Measurements from ENCODE around the gene RPL10A.
"Not testable (repeated sequence)": the region's sequence is repeated elsewhere in the genome, so short reads cannot be mapped to it uniquely, and the experiment has no call there.

Gene RPL10A

GRCh38 chr6:35512006-35512405 is 43.8 kb downstream of the RPL10A start:
- Histone ChIP-seq H3K9ac (ENCODE audit: low read depth, low read length, poor library complexity, severe bottlenecking) (no peak overlapping the region), H3F3A (ENCODE audit: low read depth) (no peaks in the 10 kb centered on the region), H3K4me3 (ENCODE audit: low read length, poor library complexity, severe bottlenecking) (no peak overlapping the region), H3K9me3 (ENCODE audit: insufficient read depth, low read depth, low read length) (no peaks in the 10 kb centered on the region), H2AFZ (ENCODE audit: low read length) (no peak overlapping the region), H3K27me3 (ENCODE audit: insufficient read depth, low read length, poor library complexity, severe bottlenecking) (no peaks in the 10 kb centered on the region), H3K79me2 (ENCODE audit: insufficient read depth, low read length) (no peaks in the 10 kb centered on the region), H3K4me2 (ENCODE audit: low read depth, low read length, poor library complexity, severe bottlenecking) (no peak overlapping the region), H3K9me2 (replicated peaks; ENCODE audit: low read depth, low read length) (no peaks in the 10 kb centered on the region), H3K36me3 (ENCODE audit: insufficient read depth, low read length) (no peaks in the 10 kb centered on the region), H4K20me1 (ENCODE audit: insufficient read depth, low read length, poor library complexity, severe bottlenecking) (no peaks in the 10 kb centered on the region), H3K4me1 (ENCODE audit: insufficient read depth, low read length, poor library complexity, severe bottlenecking) (no peaks in the 10 kb centered on the region)
- no peak for TF ChIP-seq EZH2phosphoT487 (IDR thresholded peaks at IDR 0.05; ENCODE audit: borderline replicate concordance)
- TF ChIP-seq, protein P1, sequence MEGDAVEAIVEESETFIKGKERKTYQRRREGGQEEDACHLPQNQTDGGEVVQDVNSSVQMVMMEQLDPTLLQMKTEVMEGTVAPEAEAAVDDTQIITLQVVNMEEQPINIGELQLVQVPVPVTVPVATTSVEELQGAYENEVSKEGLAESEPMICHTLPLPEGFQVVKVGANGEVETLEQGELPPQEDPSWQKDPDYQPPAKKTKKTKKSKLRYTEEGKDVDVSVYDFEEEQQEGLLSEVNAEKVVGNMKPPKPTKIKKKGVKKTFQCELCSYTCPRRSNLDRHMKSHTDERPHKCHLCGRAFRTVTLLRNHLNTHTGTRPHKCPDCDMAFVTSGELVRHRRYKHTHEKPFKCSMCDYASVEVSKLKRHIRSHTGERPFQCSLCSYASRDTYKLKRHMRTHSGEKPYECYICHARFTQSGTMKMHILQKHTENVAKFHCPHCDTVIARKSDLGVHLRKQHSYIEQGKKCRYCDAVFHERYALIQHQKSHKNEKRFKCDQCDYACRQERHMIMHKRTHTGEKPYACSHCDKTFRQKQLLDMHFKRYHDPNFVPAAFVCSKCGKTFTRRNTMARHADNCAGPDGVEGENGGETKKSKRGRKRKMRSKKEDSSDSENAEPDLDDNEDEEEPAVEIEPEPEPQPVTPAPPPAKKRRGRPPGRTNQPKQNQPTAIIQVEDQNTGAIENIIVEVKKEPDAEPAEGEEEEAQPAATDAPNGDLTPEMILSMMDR (conservative IDR thresholded peaks at IDR 0.05; ENCODE audit: low read length), result no peak

- Histone ChIP-seq H3K79me2 (ENCODE audit: insufficient read depth, low read length) (no peaks in the 10 kb centered on the region), H3F3A (ENCODE audit: low read depth) (no peaks in the 10 kb centered on the region), H3K36me3 (ENCODE audit: insufficient read depth, low read length) (no peaks in the 10 kb centered on the region), H2AFZ (ENCODE audit: low read length) (no peak within 1 kb of the TSS), H3K4me2 (ENCODE audit: low read depth, low read length, poor library complexity, severe bottlenecking) (no peak within 1 kb of the TSS), H3K9me3 (ENCODE audit: insufficient read depth, low read depth, low read length) (no peaks in the 10 kb centered on the region), H3K4me3 (ENCODE audit: low read length, poor library complexity, severe bottlenecking) (no peak within 1 kb of the TSS), H3K27me3 (ENCODE audit: insufficient read depth, low read length, poor library complexity, severe bottlenecking) (no peaks in the 10 kb centered on the region), H3K9me2 (replicated peaks; ENCODE audit: low read depth, low read length) (no peaks in the 10 kb centered on the region), H3K4me1 (ENCODE audit: insufficient read depth, low read length, poor library complexity, severe bottlenecking) (no peaks in the 10 kb centered on the region), H3K9ac (ENCODE audit: low read depth, low read length, poor library complexity, severe bottlenecking) (no peak within 1 kb of the TSS), H4K20me1 (ENCODE audit: insufficient read depth, low read length, poor library complexity, severe bottlenecking) (no peaks in the 10 kb centered on the region)
- TF ChIP-seq EZH2phosphoT487 (IDR thresholded peaks at IDR 0.05; ENCODE audit: borderline replicate concordance), result no peak
- TF ChIP-seq, protein P1 (conservative IDR thresholded peaks at IDR 0.05; ENCODE audit: low read length), result no peak
Observed at GRCh38 chr6:35512740-35513139, 44.5 kb downstream of the RPL10A start, which contains the start of gene TULP1. TSS of gene TULP1 (minus strand) at chr6:35512896. CDS start at chr6:35512858, 38 bp downstream.

DNA sequence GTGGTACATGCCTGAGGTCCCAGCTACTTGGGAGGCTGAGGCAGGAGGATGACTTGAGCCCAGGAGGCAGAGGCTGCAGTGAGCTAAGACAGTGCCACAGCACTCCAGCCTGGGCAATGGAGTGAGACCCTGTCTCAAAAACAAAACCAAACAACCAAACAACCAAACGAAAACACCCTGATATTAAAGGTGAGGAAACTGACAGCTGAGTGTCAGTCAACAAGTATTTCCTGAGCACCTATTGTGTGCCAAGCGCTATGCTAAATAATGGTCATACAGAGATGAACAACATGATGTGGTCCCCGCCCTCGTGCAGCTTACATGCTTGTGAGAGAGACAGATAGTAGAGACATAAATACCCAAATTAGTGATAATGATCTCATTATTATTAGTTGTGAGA is 46.4 kb downstream of the RPL10A start:
- no peaks in the 10 kb centered on the region for H3K27me3 ChIP-seq (ENCODE audit: insufficient read depth, low read length, poor library complexity, severe bottlenecking)
- no peak overlapping the region for H3K4me3 ChIP-seq (ENCODE audit: low read length, poor library complexity, severe bottlenecking)
- TF ChIP-seq, protein P1 (conservative IDR thresholded peaks at IDR 0.05; ENCODE audit: low read length), result no peak
- TF ChIP-seq EZH2phosphoT487 (IDR thresholded peaks at IDR 0.05; ENCODE audit: borderline replicate concordance), result no peak
- no peaks in the 10 kb centered on the region for H3F3A ChIP-seq (ENCODE audit: low read depth)
- H3K9ac ChIP-seq (ENCODE audit: low read depth, low read length, poor library complexity, severe bottlenecking), result no peak overlapping the region
- no peaks in the 10 kb centered on the region for H3K9me2 ChIP-seq (replicated peaks; ENCODE audit: low read depth, low read length)
- no peaks in the 10 kb centered on the region for H3K4me1 ChIP-seq (ENCODE audit: insufficient read depth, low read length, poor library complexity, severe bottlenecking)
- no peak overlapping the region for H3K4me2 ChIP-seq (ENCODE audit: low read depth, low read length, poor library complexity, severe bottlenecking)
- no peaks in the 10 kb centered on the region for H3K9me3 ChIP-seq (ENCODE audit: insufficient read depth, low read depth, low read length)
- no peak overlapping the region for H2AFZ ChIP-seq (ENCODE audit: low read length)
- H4K20me1 ChIP-seq (ENCODE audit: insufficient read depth, low read length, poor library complexity, severe bottlenecking), result no peaks in the 10 kb centered on the region
- H3K79me2 ChIP-seq (ENCODE audit: insufficient read depth, low read length), result no peaks in the 10 kb centered on the region
- no peaks in the 10 kb centered on the region for H3K36me3 ChIP-seq (ENCODE audit: insufficient read depth, low read length)

- H3K9ac ChIP-seq (ENCODE audit: low read depth, low read length, poor library complexity, severe bottlenecking); H3F3A ChIP-seq (ENCODE audit: low read depth); H4K20me1 ChIP-seq (ENCODE audit: insufficient read depth, low read length, poor library complexity, severe bottlenecking); H3K4me2 ChIP-seq (ENCODE audit: low read depth, low read length, poor library complexity, severe bottlenecking); H3K36me3 ChIP-seq (ENCODE audit: insufficient read depth, low read length); H3K27me3 ChIP-seq (ENCODE audit: insufficient read depth, low read length, poor library complexity, severe bottlenecking); H3K79me2 ChIP-seq (ENCODE audit: insufficient read depth, low read length); H3K4me3 ChIP-seq (ENCODE audit: low read length, poor library complexity, severe bottlenecking); H3K9me3 ChIP-seq (ENCODE audit: insufficient read depth, low read depth, low read length); H2AFZ ChIP-seq (ENCODE audit: low read length); H3K4me1 ChIP-seq (ENCODE audit: insufficient read depth, low read length, poor library complexity, severe bottlenecking); H3K9me2 ChIP-seq (replicated peaks; ENCODE audit: low read depth, low read length): not testable (repeated sequence)
Observed at GRCh38 chr6:35515939-35516338, 47.7 kb downstream of the RPL10A start.
